ENCODE measurements around the gene BHLHE40.

Gene BHLHE40

GRCh38 chr3:4979428-4980228 is at the start of gene BHLHE40:
Gene BHLHE40, plus strand, starts transcription at chr3:4979437. Its CDS starts 282 bp downstream, at chr3:4979719.
- in situ Hi-C loops (cut with MboI; ENCODE audit: low sequenced_read_pairs), result loop anchor here (10.0 to 25.0 kb wide), 2 partner anchors 145 to 267 kb away; no protein-coding TSS in a partner anchor

GRCh38 chr3:4930501-4930900 is 48.7 kb upstream of the BHLHE40 start:
- in situ Hi-C loops (cut with MboI; ENCODE audit: low sequenced_read_pairs), result no loop called here

- in situ Hi-C loops (cut with MboI; ENCODE audit: low sequenced_read_pairs), result no loop called here
Observed at GRCh38 chr3:4934050-4934449, 45.2 kb upstream of the BHLHE40 start.

- in situ Hi-C loops (cut with MboI; ENCODE audit: low sequenced_read_pairs), result no loop called here
Observed at GRCh38 chr3:4935347-4935746, 43.9 kb upstream of the BHLHE40 start.

- in situ Hi-C loops (cut with MboI; ENCODE audit: low sequenced_read_pairs), result no loop called here
Observed at GRCh38 chr3:4936982-4937614, 42.1 kb upstream of the BHLHE40 start.

GRCh38 chr3:4938281-4938982 is 40.8 kb upstream of the BHLHE40 start:
- in situ Hi-C loops (cut with MboI; ENCODE audit: low sequenced_read_pairs), result no loop called here

- in situ Hi-C loops (cut with MboI; ENCODE audit: low sequenced_read_pairs), result no loop called here
Observed at GRCh38 chr3:4939276-4939675, 40.0 kb upstream of the BHLHE40 start.

- in situ Hi-C loops (cut with MboI; ENCODE audit: low sequenced_read_pairs), result no loop called here
Observed at GRCh38 chr3:4940985-4941384, 38.3 kb upstream of the BHLHE40 start.

GRCh38 chr3:4943549-4943948 is 35.7 kb upstream of the BHLHE40 start:
- in situ Hi-C loops (cut with MboI; ENCODE audit: low sequenced_read_pairs), result no loop called here

GRCh38 chr3:4945324-4945723 is 33.9 kb upstream of the BHLHE40 start:
- in situ Hi-C loops (cut with MboI; ENCODE audit: low sequenced_read_pairs), result no loop called here

- in situ Hi-C loops (cut with MboI; ENCODE audit: low sequenced_read_pairs), result no loop called here
Observed at GRCh38 chr3:4947028-4947427, 32.2 kb upstream of the BHLHE40 start.

- in situ Hi-C loops (cut with MboI; ENCODE audit: low sequenced_read_pairs), result no loop called here
Observed at GRCh38 chr3:4948395-4948794, 30.8 kb upstream of the BHLHE40 start.

- in situ Hi-C loops (cut with MboI; ENCODE audit: low sequenced_read_pairs), result no loop called here
Observed at GRCh38 chr3:4949004-4949403, 30.2 kb upstream of the BHLHE40 start.

GRCh38 chr3:4949659-4950058 is 29.6 kb upstream of the BHLHE40 start:
- in situ Hi-C loops (cut with MboI; ENCODE audit: low sequenced_read_pairs), result no loop called here

GRCh38 chr3:4950351-4950784 is 28.9 kb upstream of the BHLHE40 start:
- in situ Hi-C loops (cut with MboI; ENCODE audit: low sequenced_read_pairs), result no loop called here

- in situ Hi-C loops (cut with MboI; ENCODE audit: low sequenced_read_pairs), result no loop called here
Observed at GRCh38 chr3:4950948-4951347, 28.3 kb upstream of the BHLHE40 start.

GRCh38 chr3:4953119-4953518 is 26.1 kb upstream of the BHLHE40 start:
- in situ Hi-C loops (cut with MboI; ENCODE audit: low sequenced_read_pairs), result no loop called here

GRCh38 chr3:4954256-4955000 is 24.8 kb upstream of the BHLHE40 start:
- in situ Hi-C loops (cut with MboI; ENCODE audit: low sequenced_read_pairs), result no loop called here

- in situ Hi-C loops (cut with MboI; ENCODE audit: low sequenced_read_pairs), result no loop called here
Observed at GRCh38 chr3:4956099-4956498, 23.1 kb upstream of the BHLHE40 start.

GRCh38 chr3:4956738-4957137 is 22.5 kb upstream of the BHLHE40 start:
- in situ Hi-C loops (cut with MboI; ENCODE audit: low sequenced_read_pairs), result no loop called here

- in situ Hi-C loops (cut with MboI; ENCODE audit: low sequenced_read_pairs), result no loop called here
Observed at GRCh38 chr3:4957978-4958377, 21.3 kb upstream of the BHLHE40 start.
